Left ventricle myocardium inferior (tissue), 1 donor: Measurements from ENCODE around the gene ANKRD6. TPM values are rescaled to one million over a fixed set of nuclear protein-coding genes. Genes with fewer than 3 reads are reported as not detected.

Experiments
- DNase-seq: peaks from one replicate; pipeline ENCODE4 v3.0.0-alpha.2; 2020
- H3K27ac ChIP-seq: fragments of 200-600 bp; replicated peaks from 2 replicates; pipeline ENCODE4 v1.8.0; 2021
- H3K27me3 ChIP-seq: fragments of 200-600 bp; 2 replicates; pipeline ENCODE4 v1.8.0; 2021; ENCODE audit warnings: low read depth
- H3K36me3 ChIP-seq: fragments of 200-600 bp; 2 replicates; pipeline ENCODE4 v1.8.0; 2021
- H3K4me1 ChIP-seq: fragments of 200-600 bp; 2 replicates; pipeline ENCODE4 v1.8.0; 2021
- H3K4me3 ChIP-seq: fragments of 200-600 bp; 2 replicates; pipeline ENCODE4 v1.8.0; 2021; ENCODE audit warnings: mild to moderate bottlenecking, moderate library complexity
- H3K9me3 ChIP-seq: fragments of 200-600 bp; replicated peaks from 2 replicates; pipeline ENCODE4 v1.8.0; 2021
- intact Hi-C: fragments of 100-400 bp; cut with micrococcal nuclease; formaldehyde crosslinking; loops from one replicate; pipeline ENCODE4 v1.11.0; 2022
- total RNA-seq: library from RNA; stranded (reverse); fragmentation: NEBNext Ultra II Directional; extraction: Animal tissue kit (Norgen Biotek cat#: 25700); gene quantifications from one replicate; pipeline ENCODE4 v1.2.1, GENCODE V29; 2021
- TF ChIP-seq, protein P1 (sequence below): fragments of 200-600 bp; IDR thresholded peaks from 2 replicates; pipeline ENCODE4 v1.8.0; 2021; ENCODE audit warnings: antibody characterized with exemption, mild to moderate bottlenecking, borderline replicate concordance
- donor health status: DM: no; HTN: yes; CAD: no; lungs with severe emphysema.

ANKRD6 gene
- total RNA-seq, 1 donor from 2014 or later = 11.1 TPM

- DNase-seq = no peak
- H3K9me3 ChIP-seq = no peaks in the 10 kb centered on the region
- no peak overlapping the region for H3K4me3 ChIP-seq
- H3K4me1 ChIP-seq = no peaks in the 10 kb centered on the region
- TF ChIP-seq, protein P1, sequence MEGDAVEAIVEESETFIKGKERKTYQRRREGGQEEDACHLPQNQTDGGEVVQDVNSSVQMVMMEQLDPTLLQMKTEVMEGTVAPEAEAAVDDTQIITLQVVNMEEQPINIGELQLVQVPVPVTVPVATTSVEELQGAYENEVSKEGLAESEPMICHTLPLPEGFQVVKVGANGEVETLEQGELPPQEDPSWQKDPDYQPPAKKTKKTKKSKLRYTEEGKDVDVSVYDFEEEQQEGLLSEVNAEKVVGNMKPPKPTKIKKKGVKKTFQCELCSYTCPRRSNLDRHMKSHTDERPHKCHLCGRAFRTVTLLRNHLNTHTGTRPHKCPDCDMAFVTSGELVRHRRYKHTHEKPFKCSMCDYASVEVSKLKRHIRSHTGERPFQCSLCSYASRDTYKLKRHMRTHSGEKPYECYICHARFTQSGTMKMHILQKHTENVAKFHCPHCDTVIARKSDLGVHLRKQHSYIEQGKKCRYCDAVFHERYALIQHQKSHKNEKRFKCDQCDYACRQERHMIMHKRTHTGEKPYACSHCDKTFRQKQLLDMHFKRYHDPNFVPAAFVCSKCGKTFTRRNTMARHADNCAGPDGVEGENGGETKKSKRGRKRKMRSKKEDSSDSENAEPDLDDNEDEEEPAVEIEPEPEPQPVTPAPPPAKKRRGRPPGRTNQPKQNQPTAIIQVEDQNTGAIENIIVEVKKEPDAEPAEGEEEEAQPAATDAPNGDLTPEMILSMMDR = no peak
- peaks cover 95% of the 10 kb centered on the region for H3K36me3 ChIP-seq
- H3K27ac ChIP-seq = no peak overlapping the region
- no peaks in the 10 kb centered on the region for H3K27me3 ChIP-seq
- intact Hi-C loops = loop anchor here (2.0 kb wide), 1 partner anchor 49 kb away; no protein-coding TSS in a partner anchor
Observed at GRCh38 chr6:89649682-89650081, 216.7 kb downstream of the ANKRD6 start.

GRCh38 chr6:89650579-89650978 lies 217.6 kb downstream of the ANKRD6 start:
- intact Hi-C loops = loop anchor here (2.0 kb wide), 1 partner anchor 48 kb away; no protein-coding TSS in a partner anchor
- no peaks in the 10 kb centered on the region for H3K4me1 ChIP-seq
- no peaks in the 10 kb centered on the region for H3K27me3 ChIP-seq
- H3K4me3 ChIP-seq = no peak overlapping the region
- no peak for DNase-seq
- no peaks in the 10 kb centered on the region for H3K9me3 ChIP-seq
- TF ChIP-seq, protein P1 = no peak
- peaks cover 97% of the 10 kb centered on the region for H3K36me3 ChIP-seq
- H3K27ac ChIP-seq = no peak overlapping the region

GRCh38 chr6:89655122-89655521 lies 222.2 kb downstream of the ANKRD6 start:
- no peaks in the 10 kb centered on the region for H3K9me3 ChIP-seq
- peaks cover 94% of the 10 kb centered on the region for H3K36me3 ChIP-seq
- H3K27ac ChIP-seq = no peak overlapping the region
- intact Hi-C loops = no loop called here
- TF ChIP-seq, protein P1 = no peak
- DNase-seq = no peak
- no peaks in the 10 kb centered on the region for H3K4me1 ChIP-seq
- no peaks in the 10 kb centered on the region for H3K27me3 ChIP-seq
- H3K4me3 ChIP-seq = no peak overlapping the region

DNA sequence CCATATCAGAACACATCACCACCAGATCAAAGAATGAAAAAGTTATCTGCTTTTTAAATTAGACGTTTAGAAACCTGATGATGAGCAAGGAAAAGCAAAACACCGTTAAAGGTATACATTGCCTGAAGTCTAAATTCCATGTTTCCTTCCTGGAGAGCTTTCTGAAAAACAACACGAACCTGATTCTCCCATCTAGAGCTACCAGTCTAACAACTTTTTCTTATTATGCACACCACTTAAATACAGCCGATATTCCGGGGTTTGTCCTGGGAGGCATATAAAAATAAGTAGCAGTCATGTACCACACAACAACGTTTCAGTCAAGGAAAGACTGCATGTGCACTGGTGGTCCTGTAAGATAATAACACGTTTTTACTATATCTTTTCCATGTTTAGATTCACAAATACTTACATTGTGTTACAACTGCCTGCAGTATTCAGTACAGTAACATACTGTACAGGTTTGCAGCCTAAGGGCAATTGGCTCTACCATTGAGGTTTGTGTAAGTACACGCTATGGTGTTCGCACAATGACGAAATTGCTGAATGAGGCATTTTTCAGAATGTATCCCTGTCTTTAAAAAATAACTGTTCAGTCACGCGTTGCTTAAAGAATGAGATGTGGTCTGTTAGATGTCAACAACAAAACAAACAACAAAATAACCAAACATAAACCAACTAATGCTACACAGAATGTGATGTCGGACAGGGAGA lies 224.7 kb downstream of the ANKRD6 start:
- no peak for DNase-seq
- Histone ChIP-seq H3K4me3 (no peak overlapping the region), H3K9me3 (no peaks in the 10 kb centered on the region), H3K27me3 (no peaks in the 10 kb centered on the region), H3K4me1 (peaks cover 18% of the 10 kb centered on the region), H3K27ac (no peak overlapping the region), H3K36me3 (peaks cover 91% of the 10 kb centered on the region)
- intact Hi-C loops = no loop called here
- TF ChIP-seq, protein P1 = no peak

DNA sequence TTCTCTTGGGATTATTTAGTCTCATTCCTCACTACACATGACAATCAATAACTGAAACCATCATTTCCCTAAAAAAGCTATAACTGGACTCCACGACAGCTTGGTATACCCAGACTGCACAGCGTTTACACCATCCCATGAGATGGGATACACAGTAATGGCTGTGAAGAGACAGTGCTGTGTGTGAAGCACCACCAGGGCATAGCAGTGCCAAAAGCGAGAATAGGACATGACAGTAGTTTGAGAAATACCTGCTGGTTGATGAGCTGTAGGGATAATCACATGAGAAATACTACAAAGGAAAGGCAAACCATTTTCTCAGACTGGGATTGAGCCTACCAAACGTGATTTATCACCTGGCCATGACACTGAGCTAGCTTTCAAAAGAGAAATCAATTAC lies 228.0 kb downstream of the ANKRD6 start:
- TF ChIP-seq, protein P1 = no peak
- Histone ChIP-seq H3K27ac (no peak overlapping the region), H3K36me3 (peaks cover 90% of the 10 kb centered on the region), H3K4me1 (peaks cover 18% of the 10 kb centered on the region), H3K27me3 (no peaks in the 10 kb centered on the region), H3K9me3 (no peaks in the 10 kb centered on the region), H3K4me3 (no peak overlapping the region)
- intact Hi-C loops = no loop called here
- no peak for DNase-seq
